ENCODE data around the gene ATG13. TPM values are rescaled to one million over a fixed set of nuclear protein-coding genes. Genes with fewer than 3 reads are reported as not detected.
A peak's percentile ranks its signal among the peaks of the same experiment; 100 is the strongest.

The ATG13 gene
- total and polyA plus RNA-seq, 10 donors: 14.9 to 111 (median 81.9) TPM

DNA sequence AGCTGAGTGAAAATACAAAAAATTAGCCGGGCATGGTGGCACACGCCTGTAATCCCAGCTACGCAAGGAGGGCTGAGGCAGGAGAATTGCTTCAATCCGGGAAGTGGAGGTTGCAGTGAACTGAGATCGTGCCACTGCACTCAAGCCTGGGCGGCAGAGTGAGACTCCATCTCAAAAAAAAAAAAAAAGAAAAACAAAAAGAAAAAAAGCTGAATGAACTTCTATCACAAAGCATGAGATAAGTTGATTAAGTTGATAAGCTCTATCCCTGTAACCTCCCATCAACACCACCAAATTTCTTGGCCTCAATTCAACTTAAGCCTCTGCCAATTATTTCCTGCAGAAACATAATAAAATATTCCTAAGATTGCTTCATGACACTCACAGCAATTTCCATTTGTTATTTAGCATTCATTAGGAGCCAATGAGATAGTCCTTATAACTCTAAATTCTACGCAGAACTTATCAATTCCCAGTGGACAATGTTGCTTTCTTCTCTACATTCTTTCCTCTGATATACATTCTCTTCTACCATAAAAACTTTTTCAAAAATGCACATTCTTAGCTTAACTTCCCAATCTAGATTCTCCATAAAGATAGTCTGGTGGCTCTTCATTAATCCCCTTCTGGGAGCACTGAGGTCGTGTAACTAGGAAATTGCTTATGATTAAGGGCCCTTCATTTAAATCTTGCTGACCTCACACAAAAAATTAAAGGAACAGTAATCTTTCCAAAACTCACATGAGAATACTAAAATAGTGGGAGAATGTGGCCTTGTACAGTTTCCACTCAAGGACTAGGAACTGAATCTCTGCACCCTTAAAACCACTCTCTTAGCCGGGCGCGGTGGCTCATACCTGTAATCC is 26.4 kb upstream of the ATG13 start:
- TF ChIP-seq, protein P1, sequence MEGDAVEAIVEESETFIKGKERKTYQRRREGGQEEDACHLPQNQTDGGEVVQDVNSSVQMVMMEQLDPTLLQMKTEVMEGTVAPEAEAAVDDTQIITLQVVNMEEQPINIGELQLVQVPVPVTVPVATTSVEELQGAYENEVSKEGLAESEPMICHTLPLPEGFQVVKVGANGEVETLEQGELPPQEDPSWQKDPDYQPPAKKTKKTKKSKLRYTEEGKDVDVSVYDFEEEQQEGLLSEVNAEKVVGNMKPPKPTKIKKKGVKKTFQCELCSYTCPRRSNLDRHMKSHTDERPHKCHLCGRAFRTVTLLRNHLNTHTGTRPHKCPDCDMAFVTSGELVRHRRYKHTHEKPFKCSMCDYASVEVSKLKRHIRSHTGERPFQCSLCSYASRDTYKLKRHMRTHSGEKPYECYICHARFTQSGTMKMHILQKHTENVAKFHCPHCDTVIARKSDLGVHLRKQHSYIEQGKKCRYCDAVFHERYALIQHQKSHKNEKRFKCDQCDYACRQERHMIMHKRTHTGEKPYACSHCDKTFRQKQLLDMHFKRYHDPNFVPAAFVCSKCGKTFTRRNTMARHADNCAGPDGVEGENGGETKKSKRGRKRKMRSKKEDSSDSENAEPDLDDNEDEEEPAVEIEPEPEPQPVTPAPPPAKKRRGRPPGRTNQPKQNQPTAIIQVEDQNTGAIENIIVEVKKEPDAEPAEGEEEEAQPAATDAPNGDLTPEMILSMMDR (IDR thresholded peaks at IDR 0.05 in 8 of 11, conservative IDR thresholded peaks at IDR 0.05 in 3 of 11): no peak
- TF ChIP-seq POLR2AphosphoS5 (IDR thresholded peaks at IDR 0.05) (no peak), POLR2A (IDR thresholded peaks at IDR 0.05) (no peak)
- no peak for DNase-seq
- H3K27ac ChIP-seq: peak overlapping the region in 6 of 8 donors; percentile 9 to 91 (median 40)
- H3K4me3 ChIP-seq: peak overlapping the region in 4 of 8 donors; percentile 0 to 16 (median 12)
- no peaks in the 10 kb centered on the region for H3K27me3 ChIP-seq (replicated peaks in 1 of 7)
- peaks cover 0 to 15% (median 2%) of the 10 kb centered on the region in 6 donors for H3K36me3 ChIP-seq
- no peaks in the 10 kb centered on the region for H3K9me3 ChIP-seq
- peaks cover 25 to 84% (median 57%) of the 10 kb centered on the region in 6 donors for H3K4me1 ChIP-seq
- intact Hi-C loops (cut with DNase I; ENCODE audit: low total_unique reads): loop anchor here (10.0 kb wide), 1 partner anchor 206 kb away; the partner anchor contains the start of gene MDK
- WGBS, 5 donors: 56 to 64% (median 61%) methylated on average over 11 of the region's 11 CpGs

DNA sequence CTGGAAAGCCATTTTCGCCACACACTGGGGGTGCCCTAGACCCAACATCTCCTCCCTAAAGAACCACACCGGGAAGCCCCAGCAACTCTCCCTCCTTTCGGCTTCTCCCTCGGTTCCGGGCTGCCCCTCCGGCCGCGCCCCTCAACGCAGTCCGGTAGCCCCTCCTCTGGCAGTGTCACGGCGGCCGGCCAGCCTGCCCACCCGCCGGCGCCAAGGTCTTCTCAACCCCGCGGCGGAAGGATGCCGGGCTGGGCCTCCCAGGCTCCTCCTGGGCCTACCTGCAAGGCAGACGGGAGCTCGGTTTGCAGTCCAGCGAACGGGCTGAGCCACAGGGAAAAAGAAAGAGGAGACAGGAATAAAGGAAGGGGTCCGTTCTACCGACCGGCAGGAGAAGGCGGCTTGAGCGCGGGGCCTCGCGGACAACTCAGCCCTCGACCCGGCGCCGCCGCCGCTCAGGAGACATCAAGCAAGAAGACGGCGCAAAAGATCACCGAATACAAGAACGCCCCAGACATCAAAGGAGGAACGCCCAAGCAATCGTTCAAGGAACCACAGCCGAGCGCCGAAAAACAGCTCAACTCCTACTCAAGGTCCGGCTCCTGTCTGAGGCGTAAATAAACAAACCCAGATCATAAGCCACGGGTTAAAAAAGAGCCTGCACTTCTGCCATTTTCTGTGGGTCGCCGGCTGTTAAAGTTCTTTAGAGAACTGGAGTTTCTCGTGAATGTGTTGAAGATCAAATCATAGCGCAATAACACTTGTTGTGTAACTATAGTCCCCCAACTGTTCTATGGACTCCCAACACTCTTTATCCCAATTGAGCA is 23.6 kb upstream of the ATG13 start, which contains the start of gene AMBRA1:
AMBRA1 (minus strand) TSS at position 474 of the 824 bp plus-strand sequence. CDS start 45,643 bp downstream, outside the sequence.
- WGBS, 5 donors: 1 to 2% (median 1%) methylated on average over 49 to 54 of the region's 54 CpGs
- intact Hi-C loops (cut with DNase I; ENCODE audit: low total_unique reads): loop anchor here (10.0 kb wide), 1 partner anchor 209 kb away; the partner anchor contains the start of gene MDK
- peak; percentile 93 for DNase-seq
- H3K4me3 ChIP-seq: peak within 1 kb of the TSS; percentile 81 to 96 (median 92)
- H3K27me3 ChIP-seq (replicated peaks in 1 of 7): no peaks in the 10 kb centered on the region
- H3K36me3 ChIP-seq: no peaks in the 10 kb centered on the region
- TF ChIP-seq, protein P1 (IDR thresholded peaks at IDR 0.05 in 8 of 11, conservative IDR thresholded peaks at IDR 0.05 in 3 of 11): no peak
- TF ChIP-seq POLR2AphosphoS5 (IDR thresholded peaks at IDR 0.05): peak; percentile 84 to 88 (median 84)
- H3K9me3 ChIP-seq: no peaks in the 10 kb centered on the region
- H3K27ac ChIP-seq: peak within 1 kb of the TSS; percentile 59 to 91 (median 85)
- peaks cover 25 to 59% (median 54%) of the 10 kb centered on the region in 6 donors for H3K4me1 ChIP-seq

DNA sequence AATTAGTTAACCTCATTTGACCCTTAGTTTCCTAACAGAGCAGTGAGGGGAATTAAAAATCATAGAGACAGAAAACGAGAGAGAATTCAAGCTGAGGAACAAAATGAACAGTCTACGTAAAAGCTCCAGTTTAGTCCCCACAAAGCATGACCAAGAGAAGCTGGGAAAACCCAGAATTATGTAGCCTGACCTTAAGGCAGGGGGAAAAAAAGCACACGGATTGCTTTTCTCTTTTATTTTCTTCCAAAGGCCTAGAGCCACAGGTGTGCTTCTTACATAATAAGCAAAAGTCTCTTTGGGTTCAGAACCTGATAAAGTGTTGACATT is 23.0 kb upstream of the ATG13 start:
- no peaks in the 10 kb centered on the region for H3K36me3 ChIP-seq
- H3K27ac ChIP-seq: peak overlapping the region; percentile 59 to 91 (median 85)
- 32 to 44% (median 38%) methylated on average over 3 of the region's 3 CpGs for WGBS, 5 donors
- TF ChIP-seq POLR2AphosphoS5 (IDR thresholded peaks at IDR 0.05) (no peak), POLR2A (IDR thresholded peaks at IDR 0.05) (no peak)
- TF ChIP-seq, protein P1 (IDR thresholded peaks at IDR 0.05 in 8 of 11, conservative IDR thresholded peaks at IDR 0.05 in 3 of 11): no peak
- intact Hi-C loops (cut with DNase I; ENCODE audit: low total_unique reads): loop anchor here (10.0 kb wide), 1 partner anchor 210 kb away; the partner anchor contains the start of gene MDK
- no peak for DNase-seq
- peak overlapping the region; percentile 81 to 96 (median 92) for H3K4me3 ChIP-seq
- peaks cover 25 to 53% (median 48%) of the 10 kb centered on the region in 6 donors for H3K4me1 ChIP-seq
- no peaks in the 10 kb centered on the region for H3K9me3 ChIP-seq
- H3K27me3 ChIP-seq (replicated peaks in 1 of 7): no peaks in the 10 kb centered on the region

All from spleen (tissue), 11 donors.